Left forelimb (tissue), 1 donor: ENCODE results near the gene UTP18.
"Not testable (repeated sequence)": the region's sequence is repeated elsewhere in the genome, so short reads cannot be mapped to it uniquely, and the experiment has no call there.

Source experiments
- DNase-seq: peaks from one replicate; pipeline ENCODE4 v3.0.0-alpha.2; 2018; ENCODE audit warnings: low spot score

The UTP18 gene

DNA sequence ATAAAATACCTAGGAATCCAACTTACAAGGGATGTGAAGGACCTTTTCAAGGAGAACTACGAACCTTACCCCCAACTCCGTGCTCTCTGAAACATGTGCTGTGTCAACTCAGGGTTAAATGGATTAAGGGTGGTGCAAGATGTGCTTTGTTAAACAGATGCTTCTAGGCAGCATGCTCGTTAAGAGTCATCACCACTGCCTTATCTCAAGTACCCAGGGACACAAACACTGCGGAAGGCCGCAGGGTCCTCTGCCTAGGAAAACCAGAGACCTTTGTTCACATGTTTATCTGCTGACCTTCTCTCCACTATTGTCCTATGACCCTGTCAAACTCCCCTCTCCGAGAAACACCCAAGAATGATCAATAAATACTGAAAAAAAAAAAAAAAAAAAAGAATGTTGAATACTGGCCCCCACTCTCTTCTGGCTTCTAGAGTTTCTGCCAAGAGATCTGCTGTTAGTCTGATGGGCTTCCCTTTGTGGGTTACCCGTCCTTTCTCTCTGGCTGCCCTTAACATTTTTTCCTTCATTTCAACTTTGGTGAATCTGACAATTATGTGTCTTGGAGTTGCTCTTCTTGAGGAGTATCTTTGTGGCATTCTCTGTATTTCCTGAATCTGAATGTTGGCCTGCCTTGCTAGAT is 70.6 kb downstream of the UTP18 start:
- not testable (repeated sequence) for DNase-seq

- no peak for DNase-seq
Observed at GRCh38 chr17:51335006-51335590, 74.8 kb downstream of the UTP18 start.

- no peak for DNase-seq
Observed at GRCh38 chr17:51335883-51336822, 75.8 kb downstream of the UTP18 start.

GRCh38 chr17:51341457-51341856 is 81.1 kb downstream of the UTP18 start:
- DNase-seq, result no peak

DNA sequence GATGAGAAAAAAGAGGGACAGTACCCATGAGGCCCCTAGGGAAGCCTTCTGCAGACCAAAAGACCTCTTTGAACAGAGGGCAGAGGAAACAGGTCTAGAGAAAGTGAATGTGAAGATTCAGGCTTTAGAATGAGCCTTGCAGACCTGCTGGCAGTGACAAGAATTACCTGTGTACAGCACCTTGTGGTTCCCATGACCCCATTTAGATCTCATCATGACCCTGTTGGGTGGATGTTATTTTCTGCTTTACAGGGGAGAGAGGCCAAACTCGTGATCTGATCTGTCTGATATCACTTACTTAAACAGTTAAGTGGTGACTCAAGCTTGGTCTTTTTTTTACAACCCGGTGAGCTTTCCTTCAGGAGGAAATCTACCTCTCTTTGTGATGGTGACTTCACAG is 81.9 kb downstream of the UTP18 start:
- DNase-seq, result no peak

- no peak for DNase-seq
Observed at GRCh38 chr17:51344532-51344931, 84.2 kb downstream of the UTP18 start.

DNA sequence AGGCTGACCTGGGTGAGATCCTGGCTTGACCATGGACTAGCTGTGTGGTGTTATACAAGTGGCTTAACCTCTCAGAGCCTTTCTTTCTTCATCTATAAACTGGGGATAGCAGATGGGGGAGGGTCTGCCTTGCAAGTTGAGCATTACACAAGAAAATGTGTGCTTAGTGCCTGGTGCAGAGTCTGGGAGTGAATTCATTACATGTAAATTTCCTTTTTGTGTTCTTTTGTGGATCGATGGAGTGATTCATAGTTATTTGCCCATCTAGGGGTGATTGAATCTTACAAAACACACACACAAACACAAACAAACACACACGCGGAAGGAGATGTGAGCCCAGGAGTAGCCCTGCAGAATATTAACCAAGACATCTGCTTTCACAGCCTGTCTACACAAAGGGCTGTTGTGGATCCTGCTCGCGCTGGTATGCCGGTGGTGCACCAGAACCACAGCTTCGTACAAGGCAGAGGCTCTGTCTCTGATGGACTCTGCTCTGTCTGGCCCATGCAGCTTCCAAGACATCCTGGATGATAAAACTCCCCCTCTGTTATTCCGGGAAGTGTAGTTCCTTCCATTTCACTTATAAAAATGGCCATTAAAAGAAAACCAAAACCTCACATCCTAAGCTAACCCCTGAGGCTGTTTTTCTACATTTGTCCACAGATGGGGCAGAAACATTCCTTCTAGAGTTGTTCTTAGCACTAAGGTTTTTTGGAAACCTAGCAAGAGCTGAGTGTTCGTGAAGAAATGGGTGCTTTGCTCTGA is 86.1 kb downstream of the UTP18 start:
- no peak for DNase-seq
